Stomach (tissue), 9 donors: ENCODE results near the gene BORCS5. TPM values are rescaled to one million over a fixed set of nuclear protein-coding genes. Genes with fewer than 3 reads are reported as not detected.
A peak's percentile ranks its signal among the peaks of the same experiment; 100 is the strongest.

ENCODE experiments used
- DNase-seq, 2 donors: peaks; one replicate each; pipeline versions ENCODE4 v3.0.0 to v3.0.0-alpha.2; 2013 to 2019
- H3K27ac ChIP-seq, 5 donors: fragments of 200-600 bp in 4 of 5; sonication (generic) in 4 of 5; one replicate each; pipeline ENCODE4 v1.5.1; 2013 to 2019; ENCODE audit warnings: mild to moderate bottlenecking in 1 of 5, moderate library complexity in 1 of 5
- H3K27me3 ChIP-seq, 3 donors: fragments of 200-600 bp; sonication (generic); one replicate each; pipeline ENCODE4 v1.5.1; 2017 to 2019; ENCODE audit warnings: mixed run types in 1 of 3
- H3K36me3 ChIP-seq, 4 donors: fragments of 200-600 bp; sonication (generic); 1 replicate in 3 of 4; 2 replicates in 1 of 4; pipeline ENCODE4 v1.5.1; 2016 to 2019
- H3K4me1 ChIP-seq, 4 donors: fragments of 200-600 bp; sonication (generic); one replicate each; pipeline ENCODE4 v1.5.1; 2016 to 2019
- H3K4me3 ChIP-seq, 4 donors: fragments of 200-600 bp; sonication (generic) in 3 of 4; one replicate each; pipeline ENCODE4 v1.5.1; 2016 to 2019; ENCODE audit warnings: mild to moderate bottlenecking in 1 of 4
- H3K9me3 ChIP-seq, 4 donors: fragments of 200-600 bp; sonication (generic); one replicate each; pipeline ENCODE4 v1.5.1; 2016 to 2019
- EP300 ChIP-seq: sonication (generic); formaldehyde crosslinking; IDR thresholded peaks from one replicate; pipeline ENCODE4 v1.6.1; 2017; ENCODE audit warnings: antibody characterized with exemption
- POLR2A ChIP-seq, 4 donors: fragments of 450-650 bp; IDR thresholded peaks; one replicate each; pipeline ENCODE4 v1.6.1; 2016; ENCODE audit warnings: antibody characterized with exemption in 4 of 4, control low read depth in 2 of 4, mild to moderate bottlenecking in 1 of 4, moderate library complexity in 1 of 4
- POLR2AphosphoS5 ChIP-seq, 3 donors: sonication (generic); formaldehyde crosslinking; IDR thresholded peaks; one replicate each; pipeline ENCODE4 v1.6.1; 2016; ENCODE audit warnings: antibody characterized with exemption in 3 of 3
- WGBS, 5 donors: extraction: QIAGEN DNeasy Blood & Tissue Kit in 3 of 5; methylation state at CpG; one replicate each; pipeline versions ENCODE4 v1.1.5 to v1.1.7; 2013 to 2018; 5-methylcytosine and 5-hydroxymethylcytosine counted together
- intact Hi-C: fragments of 100-400 bp; cut with DNase I; formaldehyde crosslinking; loops from one replicate; pipeline ENCODE4 v1.15.1; 2023; ENCODE audit warnings: low total_unique reads
- polyA plus RNA-seq, 3 donors: library from polyadenylated mRNA; stranded (reverse); fragments of 200-250 nt; gene quantifications; one replicate each; pipeline ENCODE4 v1.2.3, GENCODE V29; 2013
- total RNA-seq, 5 donors: library from RNA; depleted of rRNA; stranded (reverse); fragments of >200 nt; gene quantifications; one replicate each; pipeline versions ENCODE4 v1.1.0 to v1.2.3, GENCODE V29; 2014 to 2016
- TF ChIP-seq, protein P1 (sequence below), 7 experiments: fragments of 450-650 bp in 4 of 7; fragments of 200-600 bp in 3 of 7; sonication (generic) in 3 of 7; IDR thresholded peaks; one replicate each; pipeline ENCODE4 v1.5.1; 2016 to 2019; ENCODE audit warnings: antibody characterized with exemption in 7 of 7, control low read depth in 2 of 7, mild to moderate bottlenecking in 1 of 7
- donor health status: healthy with polysubstance abuse.
- donor health status: Bipolar disorder and iron deficiency.
- donor health status: healthy.

The BORCS5 gene
- total and polyA plus RNA-seq, 8 donors: 1.3 to 49.0 (median 7.5) TPM

- H3K27me3 ChIP-seq: no peaks in the 10 kb centered on the region
- peaks cover 0 to 5% (median 0%) of the 10 kb centered on the region in 4 donors for H3K4me1 ChIP-seq
- H3K9me3 ChIP-seq: no peaks in the 10 kb centered on the region
- intact Hi-C loops: no loop called here
- 94 to 97% (median 95%) methylated on average over 9 to 14 of the region's 14 CpGs for WGBS, 5 donors
- no peak overlapping the region for H3K4me3 ChIP-seq
- H3K36me3 ChIP-seq: peaks cover 21 to 78% (median 74%) of the 10 kb centered on the region in 4 donors
- no peak overlapping the region for H3K27ac ChIP-seq
- TF ChIP-seq, protein P1, sequence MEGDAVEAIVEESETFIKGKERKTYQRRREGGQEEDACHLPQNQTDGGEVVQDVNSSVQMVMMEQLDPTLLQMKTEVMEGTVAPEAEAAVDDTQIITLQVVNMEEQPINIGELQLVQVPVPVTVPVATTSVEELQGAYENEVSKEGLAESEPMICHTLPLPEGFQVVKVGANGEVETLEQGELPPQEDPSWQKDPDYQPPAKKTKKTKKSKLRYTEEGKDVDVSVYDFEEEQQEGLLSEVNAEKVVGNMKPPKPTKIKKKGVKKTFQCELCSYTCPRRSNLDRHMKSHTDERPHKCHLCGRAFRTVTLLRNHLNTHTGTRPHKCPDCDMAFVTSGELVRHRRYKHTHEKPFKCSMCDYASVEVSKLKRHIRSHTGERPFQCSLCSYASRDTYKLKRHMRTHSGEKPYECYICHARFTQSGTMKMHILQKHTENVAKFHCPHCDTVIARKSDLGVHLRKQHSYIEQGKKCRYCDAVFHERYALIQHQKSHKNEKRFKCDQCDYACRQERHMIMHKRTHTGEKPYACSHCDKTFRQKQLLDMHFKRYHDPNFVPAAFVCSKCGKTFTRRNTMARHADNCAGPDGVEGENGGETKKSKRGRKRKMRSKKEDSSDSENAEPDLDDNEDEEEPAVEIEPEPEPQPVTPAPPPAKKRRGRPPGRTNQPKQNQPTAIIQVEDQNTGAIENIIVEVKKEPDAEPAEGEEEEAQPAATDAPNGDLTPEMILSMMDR (IDR thresholded peaks at IDR 0.05): no peak
- TF ChIP-seq POLR2AphosphoS5 (IDR thresholded peaks at IDR 0.05): no peak
- no peak for TF ChIP-seq POLR2A (IDR thresholded peaks at IDR 0.05)
- no peak for TF ChIP-seq EP300
- DNase-seq: no peak
Measured at GRCh38 chr12:12477532-12477890, 120.6 kb downstream of the BORCS5 start.

DNA sequence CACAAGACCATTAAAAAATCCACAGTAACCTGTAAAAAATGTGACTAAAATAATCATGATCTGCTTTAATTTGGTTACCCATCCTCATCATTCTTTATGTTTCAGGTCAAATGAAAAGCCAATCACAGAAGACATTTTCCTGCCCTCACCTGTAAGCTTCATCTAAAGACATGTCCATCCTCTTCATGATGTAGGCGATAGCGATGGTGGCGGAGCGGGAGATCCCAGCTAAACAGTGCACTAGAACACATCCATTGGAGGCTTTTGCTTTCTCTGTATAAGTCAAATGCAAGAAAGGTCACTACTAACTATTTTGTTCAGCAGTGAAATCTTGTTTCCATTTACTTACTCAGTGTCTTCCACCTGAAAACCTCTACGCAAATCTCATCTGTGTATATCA lies 123.2 kb downstream of the BORCS5 start:
- intact Hi-C loops: no loop called here
- 93 to 99% (median 97%) methylated on average over 5 of the region's 5 CpGs for WGBS, 5 donors
- DNase-seq: no peak
- Histone ChIP-seq H3K9me3 (no peaks in the 10 kb centered on the region), H3K4me1 (peaks cover 0 to 7% (median 2%) of the 10 kb centered on the region in 4 donors), H3K27ac (no peak overlapping the region), H3K4me3 (no peak overlapping the region), H3K36me3 (peaks cover 25 to 87% (median 83%) of the 10 kb centered on the region in 4 donors), H3K27me3 (no peaks in the 10 kb centered on the region)
- TF ChIP-seq, protein P1 (IDR thresholded peaks at IDR 0.05): no peak
- no peak for TF ChIP-seq POLR2A (IDR thresholded peaks at IDR 0.05)
- no peak for TF ChIP-seq EP300
- no peak for TF ChIP-seq POLR2AphosphoS5 (IDR thresholded peaks at IDR 0.05)

GRCh38 chr12:12481631-12482030 lies 124.8 kb downstream of the BORCS5 start:
- 41 to 64% (median 54%) methylated on average over 2 of the region's 2 CpGs for WGBS, 5 donors
- H3K27me3 ChIP-seq: no peaks in the 10 kb centered on the region
- peaks cover 25 to 87% (median 85%) of the 10 kb centered on the region in 4 donors for H3K36me3 ChIP-seq
- TF ChIP-seq EP300: no peak
- TF ChIP-seq, protein P1 (IDR thresholded peaks at IDR 0.05): no peak
- TF ChIP-seq POLR2A (IDR thresholded peaks at IDR 0.05): no peak
- no peak for TF ChIP-seq POLR2AphosphoS5 (IDR thresholded peaks at IDR 0.05)
- peak overlapping the region in 4 of 5 donors; percentile 7 to 61 (median 24) for H3K27ac ChIP-seq
- intact Hi-C loops: no loop called here
- H3K9me3 ChIP-seq: no peaks in the 10 kb centered on the region
- peaks cover 0 to 7% (median 0%) of the 10 kb centered on the region in 4 donors for H3K4me1 ChIP-seq
- no peak overlapping the region for H3K4me3 ChIP-seq
- DNase-seq: no peak

DNA sequence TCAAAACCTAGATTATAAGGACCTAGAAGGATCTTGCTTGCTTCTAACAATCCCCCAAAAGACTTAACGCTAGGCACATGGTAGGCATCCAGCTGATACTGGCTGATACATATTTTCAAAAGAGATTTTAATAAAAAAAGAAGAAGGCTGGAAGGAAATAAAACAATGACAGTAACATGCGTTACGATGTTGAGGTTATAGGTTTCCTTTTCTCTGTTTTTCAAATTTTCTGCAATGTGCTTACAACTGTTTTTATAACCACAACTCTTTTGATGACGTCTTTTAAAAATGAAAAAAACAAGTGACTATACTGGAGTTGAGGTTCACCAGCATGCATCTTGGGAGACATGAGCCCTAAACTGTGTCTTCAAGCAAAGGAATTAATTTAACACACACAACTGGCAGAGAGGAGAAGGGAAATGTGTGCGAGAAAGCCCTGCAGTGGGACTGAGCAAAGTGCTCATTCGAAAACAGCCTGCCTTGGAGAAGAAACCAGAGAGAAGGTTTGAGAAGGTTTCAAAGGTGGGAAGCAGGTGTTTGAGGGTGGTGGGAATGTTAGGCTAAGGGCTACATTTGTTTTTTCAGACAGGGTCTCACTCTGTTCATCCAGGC lies 125.4 kb downstream of the BORCS5 start:
- Histone ChIP-seq H3K36me3 (peaks cover 21 to 86% (median 84%) of the 10 kb centered on the region in 4 donors), H3K4me1 (peaks cover 0 to 7% (median 0%) of the 10 kb centered on the region in 4 donors), H3K27me3 (no peaks in the 10 kb centered on the region), H3K9me3 (no peaks in the 10 kb centered on the region), H3K27ac (peak overlapping the region; percentile 47 to 61 (median 58)), H3K4me3 (no peak overlapping the region)
- DNase-seq: peak in 1 of 2 donors; percentile 26
- TF ChIP-seq, protein P1 (IDR thresholded peaks at IDR 0.05): no peak
- peak in 1 of 3 donors; percentile 24 for TF ChIP-seq POLR2AphosphoS5 (IDR thresholded peaks at IDR 0.05)
- WGBS, 5 donors: 73 to 91% (median 89%) methylated on average over 6 of the region's 6 CpGs
- intact Hi-C loops: no loop called here
